Activated T-cell treated with anti-CD3 and anti-CD28 coated beads for 4 hours (primary cell): ENCODE data around the gene CAMKK2.

Source experiments
- DNase-seq: peaks from one replicate; pipeline ENCODE4 v3.0.0-alpha.2; 2020

CAMKK2 gene

DNA sequence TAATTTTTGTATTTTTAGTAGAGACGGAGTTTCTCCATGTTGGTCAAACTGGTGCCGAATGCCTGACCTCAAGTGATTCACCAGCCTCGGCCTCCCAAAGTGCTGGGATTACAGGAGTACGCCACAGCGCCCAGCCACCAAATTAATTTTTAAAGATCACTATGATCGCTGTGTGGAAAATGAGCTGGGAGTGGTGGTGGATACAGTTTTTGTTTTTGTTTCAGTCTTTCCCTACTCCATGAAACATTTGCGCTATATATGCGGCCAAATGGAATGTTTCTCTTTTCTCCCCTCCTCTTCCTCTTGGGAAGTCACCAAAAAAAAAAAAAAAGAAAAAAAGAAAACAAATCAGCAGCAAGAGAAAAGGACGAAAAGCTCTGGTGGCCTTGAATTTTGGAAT is 107.4 kb downstream of the CAMKK2 start:
- no peak for DNase-seq

GRCh38 chr12:121188227-121188626 is 108.3 kb downstream of the CAMKK2 start:
- no peak for DNase-seq
